Globus pallidus (tissue), 1 donor: Measurements from ENCODE around the gene AGRN.

Source experiments
- DNase-seq: peaks from one replicate; pipeline ENCODE4 v3.0.0-alpha.2; 2015; ENCODE audit warnings: low spot score

The AGRN gene

DNA sequence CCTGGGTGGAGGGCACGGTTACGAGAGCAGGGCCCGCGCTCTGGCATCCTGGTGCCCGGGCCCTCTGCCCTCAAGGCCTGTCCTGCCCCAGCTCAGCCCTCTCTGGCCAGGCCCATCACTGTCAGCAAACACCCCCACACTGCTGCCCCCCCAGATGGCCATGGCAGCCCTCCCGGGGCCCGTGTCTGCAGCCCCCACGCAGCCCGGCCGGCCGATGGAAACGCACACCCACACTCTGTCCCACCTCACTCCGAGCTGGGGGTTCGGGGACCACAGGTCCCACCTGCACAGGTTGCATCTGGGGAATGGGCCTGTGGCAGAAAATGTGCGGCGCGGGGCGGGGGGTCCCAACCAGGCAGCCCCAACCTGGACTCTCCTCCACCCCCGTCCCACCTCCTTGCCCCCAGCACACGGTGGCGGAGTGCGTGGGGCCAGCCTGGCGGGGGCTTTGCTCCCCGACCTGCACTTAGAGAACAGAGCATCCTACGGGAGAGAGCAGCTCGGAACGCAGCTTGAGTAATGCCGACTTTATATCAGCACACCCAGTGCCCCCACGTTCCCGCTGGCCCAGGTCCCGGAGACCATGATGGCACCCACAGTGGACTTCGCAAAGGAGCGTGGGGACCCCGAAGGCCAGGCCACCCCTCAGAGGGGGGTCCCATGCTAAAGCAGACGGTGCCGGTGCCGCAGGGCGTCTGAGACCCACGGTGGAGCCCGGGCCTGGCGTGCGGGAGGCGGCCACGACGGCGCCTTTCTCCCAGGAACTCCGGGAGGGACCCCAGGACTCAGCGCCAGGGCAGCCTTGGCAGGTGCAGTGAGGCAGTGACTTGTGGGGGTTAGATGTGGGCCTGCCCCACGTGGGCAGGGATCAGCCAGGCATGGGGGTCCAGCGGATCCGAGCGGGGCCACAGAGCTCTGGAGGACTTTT, 61.7 kb downstream of the AGRN start:
- no peak for DNase-seq

DNA sequence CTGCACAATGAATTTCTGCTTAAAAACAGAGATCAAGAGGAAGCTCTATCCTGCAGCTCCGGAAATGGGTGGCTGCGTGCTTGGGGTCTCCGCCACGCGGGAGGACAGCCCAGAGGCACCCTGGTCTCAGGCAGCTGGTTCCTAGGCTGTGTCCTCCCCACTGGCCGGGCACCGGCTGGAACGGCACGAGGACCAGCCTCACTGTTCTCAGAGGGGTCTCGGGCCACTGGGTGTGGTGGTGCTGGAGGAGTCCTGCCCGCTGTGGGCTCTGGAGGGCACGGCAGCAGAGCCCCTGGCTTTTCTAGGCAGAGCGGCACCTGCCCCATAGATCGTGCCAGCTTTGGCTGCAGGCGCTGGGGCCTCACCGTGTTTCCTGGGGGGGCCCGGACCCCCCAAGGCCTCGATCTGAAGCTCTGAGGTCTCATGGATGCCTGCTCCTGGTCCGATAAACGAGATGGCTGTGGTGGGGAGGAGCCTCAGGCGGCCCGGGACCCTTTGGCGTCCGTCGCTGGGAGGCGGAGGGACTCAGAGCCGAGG, 62.4 kb downstream of the AGRN start:
- DNase-seq, result no peak

GRCh38 chr1:1082776-1083415, 63.0 kb downstream of the AGRN start:
- DNase-seq, result no peak

GRCh38 chr1:1083416-1084371, 63.8 kb downstream of the AGRN start:
- no peak for DNase-seq

DNA sequence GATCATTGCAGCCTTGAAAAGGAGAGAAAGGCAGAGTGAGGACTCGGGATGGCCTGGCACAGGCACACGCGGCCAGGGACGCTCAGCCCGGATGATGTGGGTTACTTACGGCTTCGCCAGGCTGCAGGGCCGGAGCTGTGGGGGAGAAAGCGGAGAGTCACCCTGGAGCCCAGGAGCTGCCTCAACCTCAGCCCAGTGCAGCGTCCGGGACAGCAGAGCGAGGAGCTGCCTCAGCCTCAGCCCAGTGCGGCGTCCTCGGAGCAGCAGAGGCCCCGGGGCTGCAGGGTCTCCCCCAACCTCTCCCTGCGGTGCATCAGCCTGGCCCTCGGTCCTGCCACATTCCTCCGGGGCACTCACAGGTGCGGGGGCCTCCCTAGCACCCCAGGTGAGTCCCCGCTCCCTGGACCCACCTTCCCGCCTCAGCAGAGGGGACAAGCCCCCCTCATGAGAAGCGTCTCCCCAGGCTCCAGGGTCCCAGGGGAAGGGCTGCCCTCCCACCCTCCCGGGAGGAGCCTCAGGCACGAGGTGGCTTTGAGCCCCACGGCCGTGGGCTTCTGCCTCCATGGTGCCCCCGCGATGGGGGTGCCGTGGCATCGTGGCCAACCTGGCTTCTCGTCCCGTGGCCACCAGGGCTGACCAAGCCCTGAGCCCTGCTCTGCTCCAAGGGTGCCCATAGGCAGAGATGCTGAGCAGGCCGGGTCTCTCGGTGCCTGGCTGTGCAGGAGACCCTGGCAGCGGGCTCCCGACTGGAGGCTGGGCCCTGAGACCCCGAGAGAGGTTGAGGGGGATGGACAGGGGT, 64.7 kb downstream of the AGRN start:
- no peak for DNase-seq

DNA sequence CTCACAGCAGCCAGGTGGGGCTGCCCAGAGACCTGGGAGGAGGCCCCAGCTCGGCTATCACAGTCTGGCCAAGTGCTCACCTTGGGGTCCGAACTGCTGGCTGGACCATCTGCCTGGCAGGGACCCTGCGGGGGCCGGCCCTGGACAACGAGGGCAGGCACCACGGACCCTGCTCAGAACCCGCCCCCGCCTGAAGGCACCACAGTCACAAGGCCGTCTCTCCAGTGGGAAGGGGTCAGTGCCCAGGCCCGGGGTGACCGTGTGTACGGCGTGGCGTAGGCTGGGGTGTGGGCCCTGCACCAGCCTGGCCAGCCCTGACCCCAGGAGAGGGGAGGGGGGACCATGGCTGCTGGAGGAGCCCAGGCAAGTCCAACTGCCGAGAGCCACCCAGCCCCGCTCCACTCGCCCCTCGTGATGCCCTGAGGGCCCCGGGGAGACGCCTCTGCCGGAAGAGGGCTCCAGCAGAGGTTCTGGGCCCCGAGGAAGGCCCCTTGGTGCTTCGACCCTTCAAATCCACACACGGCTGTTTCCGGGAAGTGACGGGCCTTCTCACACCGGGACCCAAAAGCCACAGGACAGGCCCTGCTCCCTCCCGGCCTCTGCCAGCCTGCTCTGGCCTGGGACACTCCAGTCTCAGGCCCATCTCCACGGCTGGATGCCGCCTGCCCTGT, 65.4 kb downstream of the AGRN start:
- DNase-seq, result no peak

GRCh38 chr1:1085911-1086841, 66.3 kb downstream of the AGRN start:
- DNase-seq, result no peak

DNA sequence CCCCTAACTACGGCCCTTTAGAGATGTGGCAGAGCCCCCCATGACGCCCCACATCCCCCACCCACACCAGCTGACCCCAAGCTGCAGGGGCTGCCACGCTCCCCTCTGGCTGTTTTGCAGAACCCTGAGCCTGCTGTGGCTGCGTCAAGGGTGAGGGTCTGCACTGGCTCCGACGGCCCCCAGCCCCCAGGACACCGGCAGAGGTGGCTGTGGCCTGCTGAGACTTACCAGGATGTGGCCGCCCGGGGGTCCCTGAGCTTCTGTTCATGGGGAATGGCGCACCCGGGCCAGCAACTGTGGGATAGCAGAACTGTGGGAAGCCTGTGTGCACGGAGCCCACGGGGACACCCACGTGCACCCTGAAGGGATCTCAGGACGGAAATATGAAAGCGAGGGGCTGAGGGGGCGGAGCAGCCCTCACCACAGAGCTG, 67.0 kb downstream of the AGRN start:
- no peak for DNase-seq

GRCh38 chr1:1087351-1088028, 67.6 kb downstream of the AGRN start:
- DNase-seq, result no peak

- no peak for DNase-seq
These were observed 68.3 kb downstream of the AGRN start for GRCh38 chr1:1088029-1088800.

DNA sequence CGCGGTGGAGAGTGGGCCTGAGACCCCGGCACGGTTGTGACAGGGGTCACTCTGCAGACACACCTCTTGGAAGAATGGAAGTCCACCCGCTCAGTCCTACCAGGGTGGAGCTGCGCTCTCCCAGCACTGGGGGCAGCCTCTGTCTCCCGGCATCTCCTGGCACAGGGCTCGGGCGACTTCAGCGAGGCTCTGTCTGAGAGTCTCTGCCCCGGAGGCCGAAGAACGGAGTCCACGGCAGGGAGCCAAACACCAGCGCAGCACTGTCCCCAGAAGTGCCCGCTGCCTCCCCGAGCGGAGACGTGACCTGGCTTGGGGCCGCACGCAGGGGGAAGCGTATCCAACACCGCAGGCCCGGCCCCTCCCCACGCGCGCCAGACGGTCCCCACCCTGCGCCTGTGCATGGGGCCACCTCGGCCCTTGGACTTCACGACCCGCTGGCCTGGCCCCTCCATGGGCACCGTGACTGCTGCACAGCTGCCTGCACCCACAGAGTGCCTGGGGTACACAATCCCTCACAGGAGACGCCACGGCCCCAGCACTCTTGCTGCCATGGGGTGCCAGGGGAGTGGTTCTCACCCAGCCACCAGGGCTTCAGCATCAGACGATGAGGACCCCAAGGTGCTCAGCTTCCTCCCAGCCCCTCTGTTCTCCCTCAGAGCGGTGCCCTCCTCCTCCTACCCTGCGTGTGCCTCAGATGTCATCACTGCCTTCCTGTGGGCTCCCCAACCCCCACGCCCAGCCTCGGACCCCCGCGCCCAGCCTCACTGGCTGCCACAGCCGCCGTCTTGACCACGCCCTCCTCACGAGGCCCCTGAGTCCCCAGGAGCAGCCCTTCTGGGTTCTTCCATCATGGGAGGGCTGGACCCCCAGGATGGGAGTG, 69.1 kb downstream of the AGRN start:
- no peak for DNase-seq

DNA sequence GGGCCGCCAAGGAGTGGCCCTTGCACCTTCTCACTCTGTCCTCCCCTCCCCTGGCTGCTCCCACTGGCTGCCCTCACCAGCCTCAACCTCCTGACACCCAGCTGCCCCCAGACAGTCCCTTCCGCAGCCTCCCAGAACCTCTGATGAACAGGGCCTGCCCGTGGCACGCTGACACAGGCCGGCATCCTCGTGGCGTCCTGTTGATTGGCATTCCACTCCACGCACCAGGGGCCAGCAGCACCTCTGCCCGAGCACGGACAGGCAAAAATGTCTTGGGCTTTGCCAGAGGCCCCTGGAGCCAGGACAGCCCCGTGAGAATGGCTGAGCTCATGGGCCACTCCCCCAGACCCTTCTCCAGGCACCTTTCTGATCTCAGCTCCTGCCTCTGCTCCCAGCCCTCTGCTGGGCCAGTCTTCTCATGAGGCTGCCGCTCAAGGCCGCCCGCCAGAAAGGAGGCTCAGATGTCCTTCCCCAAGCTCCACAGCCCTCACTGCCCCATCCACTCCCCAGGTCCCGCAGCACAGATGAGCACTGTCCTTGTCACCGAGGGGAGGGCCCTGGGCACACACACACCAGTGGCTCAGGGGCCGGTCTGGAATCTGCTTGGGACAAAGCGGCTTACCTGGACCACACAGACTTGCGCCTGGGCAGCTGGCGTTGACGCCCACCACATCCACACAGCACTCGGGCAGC, 70.0 kb downstream of the AGRN start:
- DNase-seq, result no peak

DNA sequence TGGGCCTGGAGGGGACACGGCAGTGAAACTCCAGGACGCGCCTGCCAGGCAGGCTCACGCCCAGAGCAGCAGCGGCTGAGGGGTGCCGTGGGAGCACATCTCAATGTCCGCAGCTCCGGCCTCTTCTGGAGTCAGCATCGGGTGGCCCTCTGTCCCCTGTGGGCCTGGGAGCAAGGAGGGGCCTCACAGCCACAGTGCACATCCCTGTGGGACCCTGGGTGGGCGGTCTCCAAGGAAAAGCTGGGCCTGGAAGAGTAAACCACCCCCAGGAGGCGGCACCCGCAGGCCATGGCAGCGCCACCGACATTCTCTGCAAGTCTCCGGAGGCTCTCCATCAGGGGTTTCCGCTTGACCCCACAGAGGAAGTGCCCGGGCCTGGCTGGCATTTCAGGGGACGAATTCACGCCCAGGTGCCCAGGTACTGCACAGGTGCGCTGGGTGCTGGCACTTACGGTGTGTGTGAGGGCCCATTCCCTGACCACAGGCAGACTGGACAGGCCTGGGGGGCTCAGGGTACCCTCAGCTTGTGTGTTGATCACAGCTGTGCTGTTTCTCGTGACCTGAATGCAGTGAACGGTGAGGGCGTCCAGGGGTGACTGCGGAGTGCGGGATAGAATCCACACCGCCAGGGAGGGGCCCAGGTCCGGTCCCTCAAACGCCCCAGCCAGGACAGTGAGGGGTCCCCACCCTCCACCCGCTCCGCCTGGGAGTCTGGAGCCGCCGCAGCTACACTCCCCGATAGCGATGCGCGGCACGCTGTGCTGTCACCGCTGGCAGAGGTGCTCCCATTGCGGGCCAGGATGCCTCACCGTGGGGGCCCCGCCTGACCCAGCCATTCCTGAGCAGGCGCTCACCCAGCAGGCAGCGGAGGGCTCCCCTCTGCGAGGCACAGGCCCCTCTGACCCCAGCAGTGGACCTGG, 70.8 kb downstream of the AGRN start:
- no peak for DNase-seq

- DNase-seq, result no peak
These were observed 71.6 kb downstream of the AGRN start for GRCh38 chr1:1091344-1092148.
